Activated CD8-positive, alpha-beta memory T cell treated with anti-CD3 and anti-CD28 coated beads, Interleukin-2, amount 50 U/mL, for 1 hour (primary cell): ENCODE measurements around the gene IL37.
"Not testable (repeated sequence)": the region's sequence is repeated elsewhere in the genome, so short reads cannot be mapped to it uniquely, and the experiment has no call there.

Source experiments
- DNase-seq: peaks from one replicate; pipeline ENCODE4 v3.0.0-alpha.2; 2020; ENCODE audit errors: extremely low read depth

The IL37 gene

GRCh38 chr2:112889976-112890375 lies 21.0 kb upstream of the IL37 start:
- no peak for DNase-seq

GRCh38 chr2:112891385-112891831 lies 19.6 kb upstream of the IL37 start:
- no peak for DNase-seq

- no peak for DNase-seq
Observed at GRCh38 chr2:112893752-112894151, 17.2 kb upstream of the IL37 start.

GRCh38 chr2:112896909-112897623 lies 13.9 kb upstream of the IL37 start:
- DNase-seq, result no peak

- DNase-seq, result no peak
Observed at GRCh38 chr2:112897624-112897978, 13.4 kb upstream of the IL37 start.

GRCh38 chr2:112901431-112902065 lies 9.4 kb upstream of the IL37 start:
- DNase-seq, result not testable (repeated sequence)

- no peak for DNase-seq
Observed at GRCh38 chr2:112902816-112903215, 8.1 kb upstream of the IL37 start.

- DNase-seq, result no peak
Observed at GRCh38 chr2:112904883-112905282, 6.1 kb upstream of the IL37 start.

GRCh38 chr2:112906276-112906675 lies 4.7 kb upstream of the IL37 start:
- DNase-seq, result no peak

- DNase-seq, result no peak
Observed at GRCh38 chr2:112907001-112907949, 3.7 kb upstream of the IL37 start.

GRCh38 chr2:112908559-112908958 lies 2.4 kb upstream of the IL37 start:
- not testable (repeated sequence) for DNase-seq

GRCh38 chr2:112910219-112910618 lies 746 bp upstream of the IL37 start:
- no peak for DNase-seq

- DNase-seq, result no peak
Observed at GRCh38 chr2:112912403-112912802, 1.4 kb downstream of the IL37 start.

GRCh38 chr2:112915300-112916144 lies 4.6 kb downstream of the IL37 start:
- DNase-seq, result no peak

- DNase-seq, result no peak
Observed at GRCh38 chr2:112916145-112916571, 5.2 kb downstream of the IL37 start.

GRCh38 chr2:112916625-112917247 lies 5.8 kb downstream of the IL37 start:
- DNase-seq, result no peak

- no peak for DNase-seq
Observed at GRCh38 chr2:112917856-112918255, 6.9 kb downstream of the IL37 start.

- no peak for DNase-seq
Observed at GRCh38 chr2:112918256-112918655, 7.3 kb downstream of the IL37 start.

GRCh38 chr2:112919086-112919485 lies 8.1 kb downstream of the IL37 start:
- DNase-seq, result no peak

- no peak for DNase-seq
Observed at GRCh38 chr2:112920923-112921532, 10.1 kb downstream of the IL37 start.

GRCh38 chr2:112921982-112922381 lies 11.0 kb downstream of the IL37 start:
- no peak for DNase-seq
